SK-N-MC (cell line): ENCODE results near the gene AMBRA1.

Experiments
- DNase-seq: peaks from one replicate; pipeline ENCODE4 v3.0.0-alpha.2; 2011; ENCODE audit warnings: low read depth, low spot score
- H3K27ac ChIP-seq: fragments of 200-600 bp; sonication (generic); 2 replicates; pipeline ENCODE4 v1.5.1; 2016; ENCODE audit warnings: mixed run types
- H3K36me3 ChIP-seq: fragments of 200-600 bp; sonication (generic); 2 replicates; pipeline ENCODE4 v1.6.1; 2017; ENCODE audit warnings: antibody characterized with exemption, low read length, mixed read lengths; ENCODE audit not compliant: insufficient read depth
- H3K4me3 ChIP-seq: fragments of 200-600 bp; sonication (generic); 2 replicates; pipeline ENCODE4 v1.5.1; 2016
- H3K9ac ChIP-seq: fragments of 200-600 bp; sonication (generic); 2 replicates; pipeline ENCODE4 v1.8.0; 2017; ENCODE audit warnings: mixed run types, mixed read lengths; ENCODE audit not compliant: insufficient read length
- H3K9me3 ChIP-seq: fragments of 200-600 bp; sonication (generic); 2 replicates; pipeline ENCODE4 v1.6.1; 2017; ENCODE audit warnings: low read depth, mild to moderate bottlenecking, antibody characterized with exemption, low read length, moderate library complexity, mixed read lengths
- EZH2 ChIP-seq: fragments of 200-600 bp; sonication (generic); IDR thresholded peaks from one replicate; pipeline ENCODE4 v1.6.1; 2017; ENCODE audit warnings: antibody characterized with exemption
- FOXP2 ChIP-seq: optimal IDR thresholded peaks from 2 replicates; pipeline ENCODE3; 2011; ENCODE audit warnings: mild to moderate bottlenecking, moderate library complexity; ENCODE audit not compliant: insufficient read depth; ENCODE audit errors: extremely low read length, control extremely low read depth
- POLR2AphosphoS5 ChIP-seq: IDR thresholded peaks from 2 replicates; pipeline ENCODE4 v1.6.1; 2012; ENCODE audit warnings: mild to moderate bottlenecking, low read depth, low read length, borderline replicate concordance

AMBRA1 gene

DNA sequence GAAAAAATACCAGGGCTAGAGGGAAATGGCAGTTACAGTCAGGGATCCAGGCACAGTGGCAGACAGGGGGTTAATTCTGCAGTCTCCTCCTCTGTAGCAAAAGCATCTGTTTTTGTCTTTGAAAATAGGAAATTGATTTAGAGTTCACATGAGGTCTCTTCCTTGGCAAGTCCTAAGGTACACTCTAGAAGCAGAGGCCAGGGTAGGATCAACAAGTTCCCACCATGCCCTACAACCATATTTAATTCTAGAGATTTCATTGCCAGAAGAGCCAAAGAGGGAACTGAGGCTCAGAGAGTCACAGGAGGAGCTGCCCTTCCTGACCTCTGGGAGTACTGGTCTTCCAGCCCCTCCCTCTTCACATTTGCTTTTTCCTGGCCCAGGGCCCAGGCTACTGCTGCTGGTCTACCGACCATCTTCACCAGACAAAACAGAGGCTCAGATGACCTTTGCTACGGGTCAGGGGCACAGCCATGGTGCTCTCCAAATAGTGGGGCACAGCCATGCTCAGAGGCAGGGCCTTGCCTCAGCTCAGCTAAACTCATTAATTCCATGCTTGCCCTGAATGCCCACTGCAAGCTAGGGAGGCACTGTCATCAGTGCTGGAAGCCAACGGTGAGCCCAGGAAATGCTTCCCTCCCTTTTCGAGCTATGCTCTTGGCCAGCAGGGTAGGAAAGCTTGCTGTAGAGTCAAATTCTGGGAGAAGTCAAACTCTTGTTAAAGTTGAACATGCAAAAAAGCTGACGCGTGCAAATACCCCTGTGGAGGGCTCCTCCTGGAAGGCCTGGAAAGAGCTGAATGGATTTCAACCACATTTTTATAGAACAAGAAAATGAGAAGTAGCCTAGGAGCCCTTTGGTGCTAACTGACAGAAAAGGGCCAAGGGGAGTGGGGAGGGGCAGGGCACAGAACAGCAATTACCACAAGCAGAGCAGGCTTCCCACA lies 190.6 kb downstream of the AMBRA1 start:
- TF ChIP-seq FOXP2 = no peak
- no peak for TF ChIP-seq EZH2
- no peak for TF ChIP-seq POLR2AphosphoS5
- Histone ChIP-seq H3K27ac (peak overlapping the region; percentile 66; the same call in 1 of the 2 replicates), H3K36me3 (peaks cover 11% of the 10 kb centered on the region; the same call in 1 of the 2 replicates)

DNA sequence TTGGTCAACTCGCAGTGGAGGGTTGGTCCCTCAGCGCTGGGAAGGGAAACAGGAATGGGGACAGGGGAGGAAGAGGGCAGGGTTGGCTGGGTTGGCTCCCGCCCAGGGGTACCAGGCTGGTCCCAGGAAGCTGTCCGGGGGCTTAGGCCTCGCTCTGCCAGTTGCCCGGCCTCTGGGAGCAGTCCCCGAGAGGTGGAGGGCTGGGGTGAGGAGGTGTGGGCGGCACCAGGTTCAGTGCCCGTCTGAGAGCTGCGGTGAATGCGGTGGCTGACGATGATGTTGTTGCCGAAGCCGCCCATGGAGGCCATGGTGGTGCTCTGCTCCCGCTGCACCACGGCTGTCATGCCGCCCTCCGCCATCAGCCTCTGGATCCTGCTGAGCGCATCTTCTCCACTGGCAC lies 196.3 kb downstream of the AMBRA1 start:
- H3K9ac ChIP-seq = no peak overlapping the region
- no peak for TF ChIP-seq FOXP2
- no peak for TF ChIP-seq POLR2AphosphoS5
- no peak for TF ChIP-seq EZH2
- H3K4me3 ChIP-seq = no peak overlapping the region
- no peak overlapping the region for H3K27ac ChIP-seq
- no peak for DNase-seq
- H3K9me3 ChIP-seq = no peaks in the 10 kb centered on the region
- peaks cover 4% of the 10 kb centered on the region; the same call in 1 of the 2 replicates for H3K36me3 ChIP-seq

More for the DNA sequence above, 190.6 kb downstream of the AMBRA1 start:
- H3K9ac ChIP-seq = no peak overlapping the region
- no peaks in the 10 kb centered on the region for H3K9me3 ChIP-seq
- no peak for DNase-seq
- H3K4me3 ChIP-seq = no peak overlapping the region

DNA sequence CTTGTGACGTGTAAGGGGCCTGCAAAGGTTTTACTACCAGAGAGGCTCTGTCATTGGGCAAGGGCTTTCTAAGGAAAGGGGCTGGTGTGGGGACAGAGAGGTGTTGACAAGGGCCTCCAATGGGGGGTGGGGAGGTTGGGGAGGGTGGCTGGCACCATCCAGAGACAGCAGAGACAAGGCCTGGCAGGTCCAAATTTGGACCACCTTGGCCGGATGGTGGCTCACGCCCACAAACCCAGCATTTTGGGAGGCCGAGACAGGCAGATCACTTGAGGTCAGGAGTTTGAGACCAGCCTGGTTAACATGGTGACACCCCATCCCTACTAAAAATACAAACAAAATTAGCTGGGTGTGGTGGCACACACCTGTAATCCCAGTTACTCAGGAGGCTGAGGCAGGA lies 200.1 kb downstream of the AMBRA1 start:
- H3K4me3 ChIP-seq = no peak overlapping the region
- H3K36me3 ChIP-seq = peaks cover 4% of the 10 kb centered on the region; the same call in 1 of the 2 replicates
- no peak for DNase-seq
- H3K9ac ChIP-seq = no peak overlapping the region
- no peak overlapping the region for H3K27ac ChIP-seq
- no peaks in the 10 kb centered on the region for H3K9me3 ChIP-seq
- TF ChIP-seq POLR2AphosphoS5 (no peak), EZH2 (no peak), FOXP2 (no peak)

DNA sequence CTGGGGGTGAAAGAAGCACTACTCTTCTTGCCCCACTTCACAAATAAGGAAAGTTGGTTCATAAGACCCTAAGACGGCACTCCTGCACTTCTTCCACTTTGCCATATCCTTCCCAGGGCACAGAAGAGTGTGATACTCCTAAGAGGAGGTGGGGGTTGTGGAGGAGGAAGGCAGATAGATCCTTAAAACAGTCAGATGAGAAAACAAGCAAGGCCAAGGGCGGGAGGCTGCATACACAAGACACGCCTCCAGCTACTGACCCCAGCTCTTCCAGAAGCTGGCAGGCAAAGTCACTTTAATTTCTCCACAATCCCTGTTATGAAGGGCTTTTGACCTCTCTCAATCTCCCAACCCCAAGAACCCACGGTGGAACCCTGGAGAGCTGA lies 200.6 kb downstream of the AMBRA1 start:
- Histone ChIP-seq H3K36me3 (peaks cover 4% of the 10 kb centered on the region; the same call in 1 of the 2 replicates), H3K9me3 (no peaks in the 10 kb centered on the region), H3K27ac (no peak overlapping the region), H3K9ac (no peak overlapping the region), H3K4me3 (no peak overlapping the region)
- TF ChIP-seq EZH2 (no peak), FOXP2 (no peak), POLR2AphosphoS5 (no peak)
- no peak for DNase-seq

DNA sequence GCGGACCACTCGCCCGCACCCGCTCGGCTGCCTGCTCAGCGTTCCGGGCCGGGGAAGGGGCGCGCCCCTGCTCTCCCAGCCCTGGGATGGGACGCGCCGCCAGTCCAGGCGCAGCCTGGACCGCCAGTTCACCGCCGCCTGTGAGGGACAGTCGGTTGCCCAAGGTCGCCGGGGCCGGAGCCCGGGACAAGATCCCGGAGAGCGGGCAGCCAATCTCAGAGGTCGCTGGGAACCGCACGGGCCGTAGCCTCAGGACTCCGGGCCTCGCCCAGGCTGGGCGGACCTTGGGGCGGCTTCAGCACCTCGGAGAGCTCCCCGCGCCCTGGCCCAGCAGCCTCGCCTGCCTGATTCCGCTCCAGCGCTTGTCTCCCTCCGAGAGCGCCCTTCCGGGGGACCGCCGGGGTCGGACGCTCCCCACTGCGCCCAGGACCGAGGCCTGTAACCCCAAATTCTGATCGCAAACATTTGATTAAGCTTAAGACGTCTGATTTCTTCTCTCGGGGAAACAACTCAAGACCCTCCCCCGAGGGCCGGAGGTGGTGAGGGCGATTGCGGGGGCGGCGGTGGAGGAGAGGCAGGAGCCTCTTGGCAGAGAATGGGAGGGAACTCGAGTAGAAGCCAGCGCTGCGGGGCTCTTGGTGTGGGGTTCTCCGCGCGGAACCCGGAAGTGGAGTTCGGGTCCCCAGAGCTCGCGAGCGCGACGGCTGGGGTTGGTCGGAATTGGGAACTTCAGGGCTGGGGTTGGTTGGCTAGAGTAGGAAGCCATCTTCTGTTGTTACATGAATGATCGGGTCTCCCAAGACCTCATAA lies 201.2 kb downstream of the AMBRA1 start:
- TF ChIP-seq FOXP2 (no peak), POLR2AphosphoS5 (0 out of 2 replicates have a peak, but pooled peaks have one; percentile 12)
- no peak for DNase-seq
- H3K9me3 ChIP-seq = no peaks in the 10 kb centered on the region
- H3K9ac ChIP-seq = no peak overlapping the region
- no peak overlapping the region for H3K27ac ChIP-seq
- H3K4me3 ChIP-seq = peak overlapping the region; percentile 70
- H3K36me3 ChIP-seq = peaks cover 4% of the 10 kb centered on the region; the same call in 1 of the 2 replicates

DNA sequence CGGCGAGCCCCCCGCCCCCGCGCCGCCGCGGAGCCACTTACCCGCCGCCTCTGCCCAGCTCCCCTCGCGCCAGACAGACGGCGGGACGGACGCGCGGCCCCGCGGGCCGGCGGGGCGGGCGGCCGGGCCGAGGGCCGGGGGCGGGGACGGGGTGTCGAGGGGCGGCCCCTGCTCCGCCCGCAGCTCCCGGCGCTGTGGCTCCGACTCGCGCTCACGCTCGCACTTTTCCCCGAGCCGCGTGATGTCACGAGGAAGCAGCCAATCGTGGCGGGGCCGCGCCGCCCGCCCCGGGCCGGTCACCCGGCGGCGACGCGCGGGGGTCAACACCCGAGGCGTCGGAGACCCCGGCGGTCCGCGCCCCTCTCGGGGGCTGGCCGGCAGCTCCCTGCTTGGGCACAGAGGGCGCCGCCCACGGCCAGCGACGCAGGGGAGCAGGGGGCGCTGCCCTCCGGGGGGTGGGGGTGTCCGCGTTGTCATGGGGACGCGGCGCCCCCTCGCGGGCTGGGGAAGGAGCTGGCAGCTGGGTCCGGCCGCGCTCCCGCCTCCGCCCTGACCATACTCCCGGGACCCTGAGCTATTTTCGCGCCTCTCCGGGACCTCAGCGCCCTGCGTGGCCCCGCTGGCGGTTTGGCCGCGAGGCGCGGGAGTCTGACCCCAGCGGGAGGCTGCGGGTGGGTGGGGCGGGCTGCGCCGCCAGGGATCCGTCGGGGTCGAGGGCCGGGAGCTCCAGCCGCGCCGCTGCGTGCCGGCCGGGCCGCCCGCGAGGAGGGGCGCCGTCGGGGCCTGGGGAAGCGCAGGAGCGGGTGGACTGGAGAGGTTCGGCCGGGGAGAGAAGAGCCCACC lies 202.0 kb downstream of the AMBRA1 start, which contains the start of gene CHRM4:
TSS of gene CHRM4 (minus strand) at position 199 of the 843 bp plus-strand sequence. CDS start 5,219 bp downstream, outside the sequence.
- Histone ChIP-seq H3K9me3 (no peaks in the 10 kb centered on the region), H3K36me3 (no peaks in the 10 kb centered on the region), H3K9ac (no peak within 1 kb of the TSS), H3K4me3 (peak within 1 kb of the TSS; percentile 71), H3K27ac (no peak within 1 kb of the TSS)
- no peak for DNase-seq
- TF ChIP-seq POLR2AphosphoS5 (no peak), FOXP2 (no peak), EZH2 (no peak)

DNA sequence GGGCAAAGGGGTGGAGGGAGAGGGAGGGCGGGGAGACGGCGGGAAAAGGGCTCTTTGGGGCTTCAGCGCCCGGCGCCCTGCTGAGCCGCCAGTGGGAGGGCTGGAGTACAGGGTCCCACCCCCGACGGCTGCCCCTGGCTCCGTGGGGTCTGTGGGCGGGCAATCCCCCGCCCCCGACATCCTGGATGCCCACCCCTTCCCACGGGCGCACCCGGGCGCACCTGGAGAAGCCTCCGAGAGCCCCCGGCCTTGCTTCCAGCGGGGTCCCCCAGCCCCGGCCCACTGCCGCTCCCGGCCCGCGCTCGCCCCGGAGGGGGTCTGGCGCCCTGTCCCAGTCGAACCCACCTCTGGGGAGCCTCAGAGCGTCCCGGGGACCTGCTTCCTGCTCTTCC lies 202.6 kb downstream of the AMBRA1 start:
- no peak for DNase-seq
- TF ChIP-seq EZH2 (no peak), FOXP2 (no peak), POLR2AphosphoS5 (no peak)
- H3K36me3 ChIP-seq = no peaks in the 10 kb centered on the region
- H3K9me3 ChIP-seq = no peaks in the 10 kb centered on the region
- peak overlapping the region; percentile 62 for H3K4me3 ChIP-seq
- no peak overlapping the region for H3K9ac ChIP-seq
- H3K27ac ChIP-seq = no peak overlapping the region
